ENCODE measurements around the gene ETV2.

ETV2 gene

DNA sequence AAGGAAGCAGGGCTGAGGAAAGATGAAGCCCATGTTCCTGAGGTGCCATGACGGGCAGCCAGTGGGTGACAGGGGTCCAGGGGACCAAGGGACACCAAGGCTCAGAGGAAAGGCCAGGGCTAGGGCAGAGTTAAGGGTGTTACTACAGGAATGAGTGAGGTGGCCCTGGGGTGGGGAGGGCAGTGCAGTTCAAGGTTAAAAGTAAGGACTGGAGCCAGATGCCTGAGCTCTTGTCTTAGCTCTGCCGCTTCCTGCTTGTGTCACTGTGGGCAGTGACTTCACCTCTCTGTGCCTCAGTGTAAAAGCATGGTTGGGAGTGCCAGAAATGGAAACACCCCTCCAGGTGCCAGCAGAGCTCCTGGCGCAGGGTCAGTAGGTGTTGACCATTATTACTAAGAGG lies 4.9 kb upstream of the ETV2 start:
- Histone ChIP-seq H3K79me2 (ENCODE audit: low read length) (no peaks in the 10 kb centered on the region), H3K27ac (ENCODE audit: low read length) (no peak overlapping the region), H3K9me3 (ENCODE audit: insufficient read depth, low read length) (no peaks in the 10 kb centered on the region), H3K4me1 (ENCODE audit: low read length) (peaks cover 4% of the 10 kb centered on the region; the same call in 1 of the 2 replicates), H3K36me3 (replicated peaks; ENCODE audit: low read depth, low read length) (peaks cover 50% of the 10 kb centered on the region), H3K4me3 (ENCODE audit: low read length) (no peak overlapping the region), H3K9ac (ENCODE audit: low read length) (no peak overlapping the region), H3K27me3 (ENCODE audit: low read depth, low read length) (no peaks in the 10 kb centered on the region), H2AFZ (ENCODE audit: low read depth, low read length) (no peak overlapping the region), H3K4me2 (ENCODE audit: low read length) (no peak overlapping the region), H4K20me1 (ENCODE audit: insufficient read depth, low read length) (no peaks in the 10 kb centered on the region)
- TF ChIP-seq, protein P1, sequence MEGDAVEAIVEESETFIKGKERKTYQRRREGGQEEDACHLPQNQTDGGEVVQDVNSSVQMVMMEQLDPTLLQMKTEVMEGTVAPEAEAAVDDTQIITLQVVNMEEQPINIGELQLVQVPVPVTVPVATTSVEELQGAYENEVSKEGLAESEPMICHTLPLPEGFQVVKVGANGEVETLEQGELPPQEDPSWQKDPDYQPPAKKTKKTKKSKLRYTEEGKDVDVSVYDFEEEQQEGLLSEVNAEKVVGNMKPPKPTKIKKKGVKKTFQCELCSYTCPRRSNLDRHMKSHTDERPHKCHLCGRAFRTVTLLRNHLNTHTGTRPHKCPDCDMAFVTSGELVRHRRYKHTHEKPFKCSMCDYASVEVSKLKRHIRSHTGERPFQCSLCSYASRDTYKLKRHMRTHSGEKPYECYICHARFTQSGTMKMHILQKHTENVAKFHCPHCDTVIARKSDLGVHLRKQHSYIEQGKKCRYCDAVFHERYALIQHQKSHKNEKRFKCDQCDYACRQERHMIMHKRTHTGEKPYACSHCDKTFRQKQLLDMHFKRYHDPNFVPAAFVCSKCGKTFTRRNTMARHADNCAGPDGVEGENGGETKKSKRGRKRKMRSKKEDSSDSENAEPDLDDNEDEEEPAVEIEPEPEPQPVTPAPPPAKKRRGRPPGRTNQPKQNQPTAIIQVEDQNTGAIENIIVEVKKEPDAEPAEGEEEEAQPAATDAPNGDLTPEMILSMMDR (IDR thresholded peaks at IDR 0.05; ENCODE audit: low read depth, low read length) = no peak
- no peak for TF ChIP-seq EZH2phosphoT487 (IDR thresholded peaks at IDR 0.05; ENCODE audit: low read depth)

DNA sequence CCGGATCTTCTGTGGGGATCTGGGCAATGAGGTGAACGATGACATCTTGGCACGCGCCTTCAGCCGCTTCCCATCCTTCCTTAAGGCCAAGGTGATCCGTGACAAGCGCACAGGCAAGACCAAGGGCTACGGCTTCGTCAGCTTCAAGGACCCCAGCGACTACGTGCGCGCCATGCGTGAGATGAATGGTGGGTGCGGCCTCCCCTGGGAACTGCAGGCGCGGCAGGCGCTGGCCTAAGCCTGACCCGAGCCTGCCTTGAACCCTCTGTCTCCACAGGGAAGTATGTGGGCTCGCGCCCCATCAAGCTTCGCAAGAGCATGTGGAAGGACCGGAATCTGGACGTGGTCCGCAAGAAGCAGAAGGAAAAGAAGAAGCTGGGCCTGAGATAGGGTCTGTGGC lies 4.4 kb upstream of the ETV2 start:
- no peaks in the 10 kb centered on the region for H3K9me3 ChIP-seq (ENCODE audit: insufficient read depth, low read length)
- no peak overlapping the region for H2AFZ ChIP-seq (ENCODE audit: low read depth, low read length)
- peaks cover 45% of the 10 kb centered on the region for H3K36me3 ChIP-seq (replicated peaks; ENCODE audit: low read depth, low read length)
- no peak overlapping the region for H3K27ac ChIP-seq (ENCODE audit: low read length)
- TF ChIP-seq EZH2phosphoT487 (IDR thresholded peaks at IDR 0.05; ENCODE audit: low read depth) = no peak
- TF ChIP-seq, protein P1 (IDR thresholded peaks at IDR 0.05; ENCODE audit: low read depth, low read length) = no peak
- no peaks in the 10 kb centered on the region for H3K27me3 ChIP-seq (ENCODE audit: low read depth, low read length)
- H4K20me1 ChIP-seq (ENCODE audit: insufficient read depth, low read length) = no peaks in the 10 kb centered on the region
- H3K9ac ChIP-seq (ENCODE audit: low read length) = no peak overlapping the region
- no peak overlapping the region for H3K4me2 ChIP-seq (ENCODE audit: low read length)
- peaks cover 8% of the 10 kb centered on the region for H3K4me1 ChIP-seq (ENCODE audit: low read length)
- H3K4me3 ChIP-seq (ENCODE audit: low read length) = no peak overlapping the region
- H3K79me2 ChIP-seq (ENCODE audit: low read length) = no peaks in the 10 kb centered on the region

DNA sequence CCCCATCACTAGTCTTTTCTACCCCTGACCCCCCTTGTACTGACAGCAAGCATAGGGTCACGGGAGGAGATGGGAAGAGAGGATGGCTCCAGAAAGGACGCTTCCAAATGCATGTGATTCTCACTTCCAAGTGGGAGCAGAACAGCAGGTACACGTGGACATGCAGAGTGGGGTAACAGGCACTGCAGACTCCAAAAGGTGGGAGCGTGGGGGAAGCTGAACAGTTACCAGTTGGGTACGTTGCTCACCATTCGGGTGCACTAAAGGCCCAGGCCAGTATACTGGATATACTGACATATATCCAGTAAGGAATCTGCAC lies 2.3 kb upstream of the ETV2 start:
- no peak overlapping the region for H3K9ac ChIP-seq (ENCODE audit: low read length)
- no peak for TF ChIP-seq EZH2phosphoT487 (IDR thresholded peaks at IDR 0.05; ENCODE audit: low read depth)
- TF ChIP-seq, protein P1 (IDR thresholded peaks at IDR 0.05; ENCODE audit: low read depth, low read length) = no peak
- no peaks in the 10 kb centered on the region for H3K79me2 ChIP-seq (ENCODE audit: low read length)
- no peaks in the 10 kb centered on the region for H3K27me3 ChIP-seq (ENCODE audit: low read depth, low read length)
- H4K20me1 ChIP-seq (ENCODE audit: insufficient read depth, low read length) = no peaks in the 10 kb centered on the region
- H2AFZ ChIP-seq (ENCODE audit: low read depth, low read length) = no peak overlapping the region
- no peak overlapping the region for H3K27ac ChIP-seq (ENCODE audit: low read length)
- no peaks in the 10 kb centered on the region for H3K9me3 ChIP-seq (ENCODE audit: insufficient read depth, low read length)
- no peak overlapping the region for H3K4me2 ChIP-seq (ENCODE audit: low read length)
- H3K4me1 ChIP-seq (ENCODE audit: low read length) = peaks cover 16% of the 10 kb centered on the region
- no peak overlapping the region for H3K4me3 ChIP-seq (ENCODE audit: low read length)
- H3K36me3 ChIP-seq (replicated peaks; ENCODE audit: low read depth, low read length) = peaks cover 27% of the 10 kb centered on the region

DNA sequence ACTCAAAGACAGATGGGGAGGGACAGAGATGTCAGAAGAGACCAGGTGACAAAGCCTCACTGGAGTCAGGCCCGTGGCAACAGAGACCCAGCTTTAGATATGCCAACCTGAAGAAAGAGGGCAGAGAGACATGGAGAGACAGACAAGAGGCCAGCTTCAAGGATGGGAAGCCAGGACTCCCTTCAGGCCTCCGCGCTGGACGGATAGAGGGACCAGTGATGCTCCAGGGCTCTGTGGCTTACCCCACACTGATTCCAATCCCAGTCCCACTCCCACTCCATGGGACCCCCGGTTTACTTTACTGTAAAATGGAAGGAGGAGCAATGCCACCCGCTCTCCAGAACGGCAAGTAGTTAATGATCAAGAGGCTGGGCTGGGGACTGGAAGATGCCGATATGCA lies 1.7 kb upstream of the ETV2 start:
- Histone ChIP-seq H3K4me2 (ENCODE audit: low read length) (no peak overlapping the region), H3K4me3 (ENCODE audit: low read length) (no peak overlapping the region), H2AFZ (ENCODE audit: low read depth, low read length) (no peak overlapping the region), H3K9me3 (ENCODE audit: insufficient read depth, low read length) (no peaks in the 10 kb centered on the region), H3K27ac (ENCODE audit: low read length) (no peak overlapping the region), H3K9ac (ENCODE audit: low read length) (no peak overlapping the region), H3K79me2 (ENCODE audit: low read length) (no peaks in the 10 kb centered on the region), H3K4me1 (ENCODE audit: low read length) (peaks cover 16% of the 10 kb centered on the region), H4K20me1 (ENCODE audit: insufficient read depth, low read length) (no peaks in the 10 kb centered on the region), H3K36me3 (replicated peaks; ENCODE audit: low read depth, low read length) (peaks cover 23% of the 10 kb centered on the region), H3K27me3 (ENCODE audit: low read depth, low read length) (no peaks in the 10 kb centered on the region)
- no peak for TF ChIP-seq EZH2phosphoT487 (IDR thresholded peaks at IDR 0.05; ENCODE audit: low read depth)
- TF ChIP-seq, protein P1 (IDR thresholded peaks at IDR 0.05; ENCODE audit: low read depth, low read length) = no peak
